Large intestine (tissue), 3 donors: ENCODE measurements around the gene RNF5. TPM values are rescaled to one million over a fixed set of nuclear protein-coding genes. Genes with fewer than 3 reads are reported as not detected.
"Not testable (repeated sequence)": the region's sequence is repeated elsewhere in the genome, so short reads cannot be mapped to it uniquely, and the experiment has no call there.

Source experiments
- DNase-seq, 2 donors: peaks; one replicate each; pipeline versions ENCODE4 v3.0.0 to v3.0.0-alpha.2; 2013
- H3K27ac ChIP-seq: one replicate; pipeline ENCODE4 v1.5.1; 2013; ENCODE audit warnings: low read length
- H3K27me3 ChIP-seq: 2 replicates; pipeline ENCODE4 v1.6.1; 2013; ENCODE audit warnings: low read length; ENCODE audit not compliant: control insufficient read depth, insufficient read depth
- H3K36me3 ChIP-seq: 2 replicates; pipeline ENCODE4 v1.6.1; 2013; ENCODE audit warnings: low read length; ENCODE audit not compliant: control insufficient read depth, insufficient read depth
- H3K4me1 ChIP-seq: one replicate; pipeline ENCODE4 v1.6.1; 2013; ENCODE audit warnings: low read length; ENCODE audit not compliant: control insufficient read depth, insufficient read depth
- H3K4me3 ChIP-seq: one replicate; pipeline ENCODE4 v1.5.1; 2013; ENCODE audit warnings: low read length
- H3K9me3 ChIP-seq: one replicate; pipeline ENCODE4 v1.6.1; 2013; ENCODE audit warnings: mild to moderate bottlenecking, low read depth, low read length, moderate library complexity; ENCODE audit not compliant: control insufficient read depth
- whole genome bisulfite sequencing: methylation state at CpG from one replicate; pipeline ENCODE4 v1.1.5; 2013; ENCODE audit warnings: low lambda C conversion rate; ENCODE audit not compliant: insufficient coverage; 5-methylcytosine and 5-hydroxymethylcytosine counted together
- polyA plus RNA-seq: library from polyadenylated mRNA; unstranded; fragments of 120-200 nt; gene quantifications from one replicate; pipeline ENCODE4 v1.2.1, GENCODE V29; 2013

Gene RNF5
- polyA plus RNA-seq, 1 donor: 85.7 TPM

- peak; percentile 88 to 94 for DNase-seq
- H3K4me3 ChIP-seq: peak within 1 kb of the TSS; percentile 88
- WGBS: 0% methylated on average over 2 of the region's 23 CpGs
- peaks cover 37% of the 10 kb centered on the region for H3K4me1 ChIP-seq
- no peaks in the 10 kb centered on the region for H3K27me3 ChIP-seq
- peaks cover 25% of the 10 kb centered on the region for H3K36me3 ChIP-seq
- no peaks in the 10 kb centered on the region for H3K9me3 ChIP-seq
- peak within 1 kb of the TSS; percentile 99 for H3K27ac ChIP-seq
Measured at GRCh38 chr6:32190054-32190851, 12.0 kb downstream of the RNF5 start, which contains the start of gene PBX2. PBX2 (minus strand) TSS chr6:32190202; CDS start chr6:32189915, 287 bp downstream.

- Histone ChIP-seq H3K9me3 (no peaks in the 10 kb centered on the region), H3K27me3 (no peaks in the 10 kb centered on the region), H3K36me3 (peaks cover 21% of the 10 kb centered on the region), H3K4me3 (peak overlapping the region; percentile 88), H3K4me1 (peaks cover 37% of the 10 kb centered on the region), H3K27ac (peak overlapping the region; percentile 99)
- DNase-seq: peak in 1 of 2 donors; percentile 64
- 40% methylated on average over 1 of the region's 8 CpGs for WGBS
Measured at GRCh38 chr6:32190911-32191677, 12.9 kb downstream of the RNF5 start.

- peak overlapping the region; percentile 88 for H3K4me3 ChIP-seq
- peak in 1 of 2 donors; percentile 34 for DNase-seq
- WGBS: no CpG with 5 or more reads among the region's 15 CpGs
- H3K9me3 ChIP-seq: no peaks in the 10 kb centered on the region
- peak overlapping the region; percentile 99 for H3K27ac ChIP-seq
- H3K4me1 ChIP-seq: peaks cover 41% of the 10 kb centered on the region
- H3K36me3 ChIP-seq: peaks cover 12% of the 10 kb centered on the region
- no peaks in the 10 kb centered on the region for H3K27me3 ChIP-seq
Measured at GRCh38 chr6:32191696-32192607, 13.7 kb downstream of the RNF5 start.

- H3K27me3 ChIP-seq: no peaks in the 10 kb centered on the region
- peak; percentile 38 to 69 for DNase-seq
- H3K27ac ChIP-seq: peak within 1 kb of the TSS; percentile 99
- peaks cover 39% of the 10 kb centered on the region for H3K4me1 ChIP-seq
- no peaks in the 10 kb centered on the region for H3K9me3 ChIP-seq
- WGBS: no CpG with 5 or more reads among the region's 5 CpGs
- H3K36me3 ChIP-seq: peaks cover 6% of the 10 kb centered on the region
- H3K4me3 ChIP-seq: peak within 1 kb of the TSS; percentile 88
Measured at GRCh38 chr6:32192608-32193039, 14.4 kb downstream of the RNF5 start, which contains the start of gene GPSM3. GPSM3 (minus strand) TSS chr6:32192643; CDS start chr6:32192513, 130 bp downstream.

GRCh38 chr6:32193096-32193495 lies 14.9 kb downstream of the RNF5 start:
- H3K27ac ChIP-seq: peak overlapping the region; percentile 99
- not testable (repeated sequence) for H3K4me3 ChIP-seq, H3K36me3 ChIP-seq, H3K9me3 ChIP-seq, H3K27me3 ChIP-seq, DNase-seq
- WGBS: 91% methylated on average over 4 of the region's 13 CpGs
- H3K4me1 ChIP-seq: peaks cover 39% of the 10 kb centered on the region

GRCh38 chr6:32194388-32194787 lies 16.2 kb downstream of the RNF5 start:
- Histone ChIP-seq H3K36me3 (no peaks in the 10 kb centered on the region), H3K4me3 (no peak overlapping the region), H3K27me3 (no peaks in the 10 kb centered on the region), H3K27ac (peak overlapping the region; percentile 85), H3K4me1 (peaks cover 39% of the 10 kb centered on the region), H3K9me3 (no peaks in the 10 kb centered on the region)
- DNase-seq: no peak
- no CpG with 5 or more reads among the region's 4 CpGs for WGBS

- peaks cover 39% of the 10 kb centered on the region for H3K4me1 ChIP-seq
- H3K27me3 ChIP-seq: no peaks in the 10 kb centered on the region
- DNase-seq: peak in 1 of 2 donors; percentile 67
- peak overlapping the region; percentile 40 for H3K4me3 ChIP-seq
- peak overlapping the region; percentile 85 for H3K27ac ChIP-seq
- H3K36me3 ChIP-seq: no peaks in the 10 kb centered on the region
- H3K9me3 ChIP-seq: no peaks in the 10 kb centered on the region
- no CpG with 5 or more reads among the region's 15 CpGs for WGBS
Measured at GRCh38 chr6:32194825-32195651, 16.8 kb downstream of the RNF5 start.

GRCh38 chr6:32195652-32195901 lies 17.4 kb downstream of the RNF5 start:
- no peaks in the 10 kb centered on the region for H3K27me3 ChIP-seq
- H3K9me3 ChIP-seq: no peaks in the 10 kb centered on the region
- peaks cover 37% of the 10 kb centered on the region for H3K4me1 ChIP-seq
- DNase-seq: peak; percentile 100
- H3K4me3 ChIP-seq: peak overlapping the region; percentile 99
- peak overlapping the region; percentile 100 for H3K27ac ChIP-seq
- no CpG with 5 or more reads among the region's 25 CpGs for WGBS
- no peaks in the 10 kb centered on the region for H3K36me3 ChIP-seq

- H3K36me3 ChIP-seq: no peaks in the 10 kb centered on the region
- peak overlapping the region; percentile 100 for H3K27ac ChIP-seq
- H3K4me3 ChIP-seq: peak overlapping the region; percentile 99
- peaks cover 33% of the 10 kb centered on the region for H3K4me1 ChIP-seq
- no peaks in the 10 kb centered on the region for H3K27me3 ChIP-seq
- WGBS: no CpG with 5 or more reads among the region's 58 CpGs
- H3K9me3 ChIP-seq: no peaks in the 10 kb centered on the region
- DNase-seq: peak; percentile 91 to 92
Measured at GRCh38 chr6:32195902-32196681, 17.9 kb downstream of the RNF5 start.
